Naive thymus-derived CD4-positive, alpha-beta T cell (primary cell): ENCODE measurements around the gene CSF2. TPM values are rescaled to one million over a fixed set of nuclear protein-coding genes. Genes with fewer than 3 reads are reported as not detected.

Experiments
- ATAC-seq: fragments of 150-1000 bp; cut with Tn5 transposase; 2 replicates; pipeline ENCODE4 v1.10.0; 2021; ENCODE audit warnings: mild to moderate bottlenecking, moderate library complexity
- CTCF ChIA-PET: fragments of 350-600 bp; sonication (Branson Sonifier 250); formaldehyde crosslinking; loops from one replicate; lab custom pipeline; 2021; ENCODE audit warnings: antibody characterized with exemption; lab: Charles Lee
- POLR2A ChIA-PET: fragments of 350-600 bp; sonication (Branson Sonifier 250); formaldehyde crosslinking; loops from one replicate; lab custom pipeline; 2021; ENCODE audit warnings: antibody characterized with exemption, inconsistent platforms; lab: Charles Lee
- DNase-seq, 9 donors: peaks; one replicate each; pipeline versions ENCODE4 v3.0.0 to v3.0.0-alpha.2; 2020 to 2022; ENCODE audit warnings: mixed read lengths in 1 of 9
- H3K27ac ChIP-seq: one replicate; pipeline ENCODE4 v1.7.0; 2013; ENCODE audit warnings: mild to moderate bottlenecking, low read depth, low read length, moderate library complexity
- H3K27me3 ChIP-seq, 2 donors: one replicate each; pipeline ENCODE4 v1.7.0; 2013; ENCODE audit warnings: low read length in 2 of 2, mild to moderate bottlenecking in 2 of 2, moderate library complexity in 2 of 2; ENCODE audit not compliant: control insufficient read depth in 2 of 2, insufficient read depth in 2 of 2
- H3K36me3 ChIP-seq, 3 experiments: 1 replicate in 2 of 3; 2 replicates in 1 of 3; pipeline ENCODE4 v1.7.0; 2013; ENCODE audit warnings: low read length in 3 of 3, mild to moderate bottlenecking in 3 of 3, moderate library complexity in 1 of 3; ENCODE audit not compliant: insufficient read depth in 3 of 3, control insufficient read depth in 2 of 3
- H3K4me1 ChIP-seq, 2 donors: one replicate each; pipeline ENCODE4 v1.7.0; 2013; ENCODE audit warnings: low read length in 2 of 2, mild to moderate bottlenecking in 2 of 2, moderate library complexity in 1 of 2; ENCODE audit not compliant: control insufficient read depth in 2 of 2, insufficient read depth in 2 of 2
- H3K4me3 ChIP-seq: 2 replicates; pipeline ENCODE4 v1.7.0; 2013; ENCODE audit warnings: mild to moderate bottlenecking, low read length
- H3K9me3 ChIP-seq, 3 experiments: 1 replicate in 2 of 3; 2 replicates in 1 of 3; pipeline ENCODE4 v1.7.0; 2013; ENCODE audit warnings: low read length in 3 of 3; ENCODE audit not compliant: control insufficient read depth in 2 of 3
- H3K27ac Mint-ChIP-seq, 9 donors: one replicate each; pipeline ENCODE4 v1.8.0; 2020 to 2022; ENCODE audit warnings: mixed read lengths in 9 of 9, mild to moderate bottlenecking in 8 of 9, moderate library complexity in 5 of 9, inconsistent platforms in 2 of 9
- H3K27me3 Mint-ChIP-seq, 5 donors: one replicate each; pipeline ENCODE4 v1.8.0; 2021 to 2022; ENCODE audit warnings: mixed read lengths in 5 of 5, mild to moderate bottlenecking in 1 of 5
- H3K36me3 Mint-ChIP-seq, 5 donors: one replicate each; pipeline ENCODE4 v1.8.0; 2020 to 2022; ENCODE audit warnings: mixed read lengths in 5 of 5, mild to moderate bottlenecking in 3 of 5, inconsistent platforms in 1 of 5
- H3K4me1 Mint-ChIP-seq, 7 donors: one replicate each; pipeline ENCODE4 v1.8.0; 2020 to 2022; ENCODE audit warnings: mixed read lengths in 7 of 7, mild to moderate bottlenecking in 3 of 7, inconsistent platforms in 1 of 7
- H3K4me3 Mint-ChIP-seq, 10 donors: one replicate each; pipeline ENCODE4 v1.8.0; 2020 to 2022; ENCODE audit warnings: mild to moderate bottlenecking in 10 of 10, mixed read lengths in 10 of 10, moderate library complexity in 6 of 10, inconsistent platforms in 2 of 10
- H3K9me3 Mint-ChIP-seq, 11 donors: one replicate each; pipeline ENCODE4 v1.8.0; 2020 to 2022; ENCODE audit warnings: mixed read lengths in 11 of 11, mild to moderate bottlenecking in 4 of 11, inconsistent platforms in 1 of 11, moderate library complexity in 1 of 11
- intact Hi-C, 2 donors: fragments of 100-400 bp; cut with micrococcal nuclease; formaldehyde crosslinking; loops; one replicate each; pipeline ENCODE4 v1.15.1; 2023
- polyA plus RNA-seq, 2 donors: library from polyadenylated mRNA; unstranded; fragments of 300-500 nt; fragmentation: Illumina TruSeq; gene quantifications; one replicate each; pipeline ENCODE4 v1.2.3, GENCODE V29; 2021
- total RNA-seq, 6 experiments: library from RNA in 5 of 6; stranded (reverse) in 5 of 6; gene quantifications; 1 replicate in 5 of 6; 2 replicates in 1 of 6; pipeline ENCODE4 v1.2.3 and lab custom pipeline; 2021 to 2026

Gene CSF2
- total and polyA plus RNA-seq, 7 experiments from 2014 or later = 111 TPM; not detected in 6

- intact Hi-C loops = no loop called here
- ATAC-seq = no peak
These were observed 43.8 kb upstream of the CSF2 start for GRCh38 chr5:132029609-132030330.

GRCh38 chr5:132030610-132031009 is 43.0 kb upstream of the CSF2 start:
- no peak for ATAC-seq
- peaks cover 5 to 21% (median 11%) of the 10 kb centered on the region in 5 donors for H3K36me3 Mint-ChIP-seq
- Histone ChIP-seq H3K4me3 (no peak overlapping the region), H3K9me3 (no peaks in the 10 kb centered on the region), H3K27me3 (no peaks in the 10 kb centered on the region), H3K27ac (no peak overlapping the region), H3K4me1 (peaks cover 0 to 19% of the 10 kb centered on the region in 2 donors), H3K36me3 (no peaks in the 10 kb centered on the region)
- no peak for DNase-seq
- intact Hi-C loops = no loop called here
- ChIA-PET CTCF (no interaction called here), POLR2A (no interaction called here)
- H3K9me3 Mint-ChIP-seq = peaks cover 3 to 23% (median 12%) of the 10 kb centered on the region in 11 donors
- no peak overlapping the region for H3K4me3 Mint-ChIP-seq
- peaks cover 10 to 61% (median 14%) of the 10 kb centered on the region in 5 donors for H3K27me3 Mint-ChIP-seq
- H3K27ac Mint-ChIP-seq = no peak overlapping the region
- peaks cover 8 to 17% (median 10%) of the 10 kb centered on the region in 7 donors for H3K4me1 Mint-ChIP-seq

More at GRCh38 chr5:132029609-132030330, 43.8 kb upstream of the CSF2 start:
- H3K9me3 Mint-ChIP-seq = peaks cover 3 to 23% (median 10%) of the 10 kb centered on the region in 11 donors
- CTCF ChIA-PET = no interaction called here
- Histone ChIP-seq H3K4me1 (peaks cover 0 to 19% of the 10 kb centered on the region in 2 donors), H3K36me3 (no peaks in the 10 kb centered on the region), H3K27me3 (no peaks in the 10 kb centered on the region), H3K4me3 (no peak overlapping the region), H3K9me3 (no peaks in the 10 kb centered on the region), H3K27ac (no peak overlapping the region)
- peaks cover 5 to 21% (median 11%) of the 10 kb centered on the region in 5 donors for H3K36me3 Mint-ChIP-seq
- H3K27me3 Mint-ChIP-seq = peaks cover 10 to 55% (median 14%) of the 10 kb centered on the region in 5 donors
- peaks cover 8 to 17% (median 10%) of the 10 kb centered on the region in 7 donors for H3K4me1 Mint-ChIP-seq
- POLR2A ChIA-PET = no interaction called here
- H3K4me3 Mint-ChIP-seq = no peak overlapping the region
- no peak for DNase-seq
- no peak overlapping the region for H3K27ac Mint-ChIP-seq

- DNase-seq (no peak), ATAC-seq (no peak)
- Mint-ChIP-seq H3K4me1 (peaks cover 6 to 14% (median 8%) of the 10 kb centered on the region in 7 donors), H3K9me3 (peaks cover 3 to 23% (median 12%) of the 10 kb centered on the region in 11 donors), H3K36me3 (peaks cover 5 to 20% (median 11%) of the 10 kb centered on the region in 5 donors), H3K4me3 (no peak overlapping the region), H3K27me3 (peaks cover 10 to 72% (median 14%) of the 10 kb centered on the region in 5 donors), H3K27ac (no peak overlapping the region)
- intact Hi-C loops = no loop called here
- CTCF ChIA-PET = no interaction called here
- H3K4me3 ChIP-seq = no peak overlapping the region
- H3K27ac ChIP-seq = no peak overlapping the region
- peaks cover 0 to 5% of the 10 kb centered on the region in 2 donors for H3K4me1 ChIP-seq
- POLR2A ChIA-PET = no interaction called here
- H3K9me3 ChIP-seq = no peaks in the 10 kb centered on the region
- H3K27me3 ChIP-seq = no peaks in the 10 kb centered on the region
- H3K36me3 ChIP-seq = no peaks in the 10 kb centered on the region
These were observed 41.4 kb upstream of the CSF2 start for GRCh38 chr5:132032196-132032595.

- peaks cover 4 to 27% (median 14%) of the 10 kb centered on the region in 11 donors for H3K9me3 Mint-ChIP-seq
- DNase-seq (no peak), ATAC-seq (no peak)
- Histone ChIP-seq H3K4me1 (no peaks in the 10 kb centered on the region), H3K27ac (no peak overlapping the region), H3K36me3 (no peaks in the 10 kb centered on the region), H3K9me3 (no peaks in the 10 kb centered on the region), H3K27me3 (no peaks in the 10 kb centered on the region), H3K4me3 (no peak overlapping the region)
- H3K36me3 Mint-ChIP-seq = peaks cover 5 to 19% (median 10%) of the 10 kb centered on the region in 5 donors
- CTCF ChIA-PET = no interaction called here
- H3K4me1 Mint-ChIP-seq = peaks cover 0 to 7% (median 0%) of the 10 kb centered on the region in 7 donors
- H3K27me3 Mint-ChIP-seq = peaks cover 10 to 78% (median 14%) of the 10 kb centered on the region in 5 donors
- intact Hi-C loops = no loop called here
- H3K27ac Mint-ChIP-seq = no peak overlapping the region
- H3K4me3 Mint-ChIP-seq = no peak overlapping the region
- POLR2A ChIA-PET = no interaction called here
These were observed 40.5 kb upstream of the CSF2 start for GRCh38 chr5:132033122-132033521.

GRCh38 chr5:132037353-132037752 is 36.2 kb upstream of the CSF2 start:
- peaks cover 0 to 84% (median 18%) of the 10 kb centered on the region in 5 donors for H3K27me3 Mint-ChIP-seq

GRCh38 chr5:132044207-132044606 is 29.4 kb upstream of the CSF2 start:
- Mint-ChIP-seq H3K9me3 (peaks cover 0 to 22% (median 2%) of the 10 kb centered on the region in 11 donors), H3K4me3 (no peak overlapping the region), H3K4me1 (peaks cover 0 to 3% (median 0%) of the 10 kb centered on the region in 7 donors), H3K27ac (no peak overlapping the region), H3K27me3 (peaks cover 0 to 59% (median 15%) of the 10 kb centered on the region in 5 donors), H3K36me3 (peaks cover 0 to 21% (median 5%) of the 10 kb centered on the region in 5 donors)
- H3K27ac ChIP-seq = no peak overlapping the region
- POLR2A ChIA-PET = no interaction called here
- H3K36me3 ChIP-seq = no peaks in the 10 kb centered on the region
- H3K27me3 ChIP-seq = no peaks in the 10 kb centered on the region
- ATAC-seq (peak; percentile 45), DNase-seq (no peak)
- intact Hi-C loops = no loop called here
- H3K9me3 ChIP-seq = no peaks in the 10 kb centered on the region
- CTCF ChIA-PET = no interaction called here
- H3K4me1 ChIP-seq = no peaks in the 10 kb centered on the region
- H3K4me3 ChIP-seq = no peak overlapping the region

More at GRCh38 chr5:132037353-132037752, 36.2 kb upstream of the CSF2 start:
- POLR2A ChIA-PET = no interaction called here
- H3K4me1 ChIP-seq = no peaks in the 10 kb centered on the region
- H3K27ac ChIP-seq = no peak overlapping the region
- H3K9me3 Mint-ChIP-seq = peaks cover 0 to 42% (median 14%) of the 10 kb centered on the region in 11 donors
- DNase-seq = no peak
- H3K9me3 ChIP-seq = no peaks in the 10 kb centered on the region
- H3K36me3 Mint-ChIP-seq = peaks cover 0 to 24% (median 10%) of the 10 kb centered on the region in 5 donors
- ATAC-seq = no peak
- H3K27me3 ChIP-seq = no peaks in the 10 kb centered on the region
- no peak overlapping the region for H3K4me3 ChIP-seq
- peaks cover 0 to 2% (median 0%) of the 10 kb centered on the region in 7 donors for H3K4me1 Mint-ChIP-seq
- intact Hi-C loops = no loop called here
- no peak overlapping the region for H3K27ac Mint-ChIP-seq
- CTCF ChIA-PET = interaction anchor here (0.7 kb wide), 1 partner anchor 344 kb away, joined by 4 read pairs; no protein-coding TSS in a partner anchor
- no peak overlapping the region for H3K4me3 Mint-ChIP-seq
- H3K36me3 ChIP-seq = no peaks in the 10 kb centered on the region
